Left lung (tissue), 14 donors: ENCODE data around the gene SKA1. TPM values are rescaled to one million over a fixed set of nuclear protein-coding genes. Genes with fewer than 3 reads are reported as not detected.

Experiments used
- ATAC-seq: fragments of 200-7000 bp; cut with Tn5 transposase; one replicate; pipeline ENCODE4 v1.9.1; 2020; ENCODE audit warnings: moderate library complexity
- DNase-seq, 4 donors: peaks; one replicate each; pipeline ENCODE4 v3.0.0-alpha.2; 2013 to 2020
- H3K27ac ChIP-seq, 2 donors: fragments of 200-600 bp; sonication (generic) in 1 of 2; one replicate each; pipeline versions ENCODE4 v1.5.0 to v1.8.0; 2020 to 2021
- H3K27me3 ChIP-seq, 2 donors: fragments of 200-600 bp; sonication (generic) in 1 of 2; one replicate each; pipeline versions ENCODE4 v1.5.0 to v1.8.0; 2020 to 2021
- H3K36me3 ChIP-seq, 2 donors: fragments of 200-600 bp; sonication (generic) in 1 of 2; one replicate each; pipeline versions ENCODE4 v1.5.0 to v1.8.0; 2020 to 2021
- H3K4me1 ChIP-seq, 2 donors: fragments of 200-600 bp; one replicate each; pipeline ENCODE4 v1.8.0; 2021
- H3K4me3 ChIP-seq, 2 donors: fragments of 200-600 bp; sonication (generic) in 1 of 2; one replicate each; pipeline versions ENCODE4 v1.5.0 to v1.8.0; 2020 to 2021; ENCODE audit warnings: mild to moderate bottlenecking in 1 of 2
- H3K9me3 ChIP-seq, 2 donors: fragments of 200-600 bp; sonication (generic) in 1 of 2; one replicate each; pipeline versions ENCODE4 v1.5.0 to v1.8.0; 2020 to 2021
- intact Hi-C, 2 donors: fragments of 100-400 bp; cut with DNase I; formaldehyde crosslinking; loops; one replicate each; pipeline versions ENCODE4 v1.11.2 to v1.14.2; 2022
- long read RNA-seq, 12 donors: library from polyadenylated mRNA in 2 of 12; unstranded in 2 of 12; transcript quantifications; one replicate each; pipeline ENCODE4 v2.0.0 and lab custom pipeline, GENCODE V29; 2019 to 2026
- polyA plus RNA-seq, 6 donors: library from polyadenylated mRNA; unstranded; fragments of 120-200 nt; gene quantifications; one replicate each; pipeline ENCODE4 v1.2.1, GENCODE V29; 2013; ENCODE audit not compliant: insufficient read length in 6 of 6
- total RNA-seq, 2 donors: library from RNA; stranded (reverse); fragmentation: NEBNext Ultra II Directional; extraction: Animal tissue kit (Norgen Biotek cat#: 25700); gene quantifications; one replicate each; pipeline ENCODE4 v1.2.1, GENCODE V29; 2021
- TF ChIP-seq, protein P1 (sequence below), 2 donors: fragments of 200-600 bp; sonication (generic) in 1 of 2; IDR thresholded peaks; one replicate each; pipeline versions ENCODE4 v1.5.0 to v1.8.0; 2021; ENCODE audit warnings: antibody characterized with exemption in 2 of 2
- donor health status: DM: no; HTN: yes; CAD: no.
- donor health status: DM: no; HTN: no; CAD: no.

SKA1 gene, protein sequence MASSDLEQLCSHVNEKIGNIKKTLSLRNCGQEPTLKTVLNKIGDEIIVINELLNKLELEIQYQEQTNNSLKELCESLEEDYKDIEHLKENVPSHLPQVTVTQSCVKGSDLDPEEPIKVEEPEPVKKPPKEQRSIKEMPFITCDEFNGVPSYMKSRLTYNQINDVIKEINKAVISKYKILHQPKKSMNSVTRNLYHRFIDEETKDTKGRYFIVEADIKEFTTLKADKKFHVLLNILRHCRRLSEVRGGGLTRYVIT
- total RNA-seq = 1 to 10 TPM; 2.4 to 3.4 TPM
- polyA plus RNA-seq = 10 to 100 TPM in 1 of 6 donors, 1 to 10 TPM in 5; 5.0 to 12.4 (median 7.1) TPM
- long read RNA-seq, donor 1, partial matches to known transcripts = 9 of 12 reads
- long read RNA-seq, donor 1, other reads (novel, unspliced or antisense) = 0 of 12 reads
- long read RNA-seq, donor 2, partial matches to known transcripts = 0 of 1 reads
- long read RNA-seq, donor 2, other reads (novel, unspliced or antisense) = 0 of 1 reads
- long read RNA-seq, donor 3, partial matches to known transcripts = 0 of 2 reads
- long read RNA-seq, donor 3, other reads (novel, unspliced or antisense) = 0 of 2 reads
- long read RNA-seq, donor 4, partial matches to known transcripts = 1 of 1 reads
- long read RNA-seq, donor 4, other reads (novel, unspliced or antisense) = 0 of 1 reads
- long read RNA-seq, donor 5 = 0 reads
- long read RNA-seq, donor 6, partial matches to known transcripts = 0 of 3 reads
- long read RNA-seq, donor 6, other reads (novel, unspliced or antisense) = 0 of 3 reads
- long read RNA-seq, donor 7, partial matches to known transcripts = 0 of 1 reads
- long read RNA-seq, donor 7, other reads (novel, unspliced or antisense) = 0 of 1 reads
- long read RNA-seq, donor 8, partial matches to known transcripts = 0 of 1 reads
- long read RNA-seq, donor 8, other reads (novel, unspliced or antisense) = 0 of 1 reads
- long read RNA-seq, donor 9 = 0 reads
- long read RNA-seq, donor 10 = 0 reads
- long read RNA-seq, donor 11 = 0 reads
- long read RNA-seq, donor 12 = 0 reads

DNA sequence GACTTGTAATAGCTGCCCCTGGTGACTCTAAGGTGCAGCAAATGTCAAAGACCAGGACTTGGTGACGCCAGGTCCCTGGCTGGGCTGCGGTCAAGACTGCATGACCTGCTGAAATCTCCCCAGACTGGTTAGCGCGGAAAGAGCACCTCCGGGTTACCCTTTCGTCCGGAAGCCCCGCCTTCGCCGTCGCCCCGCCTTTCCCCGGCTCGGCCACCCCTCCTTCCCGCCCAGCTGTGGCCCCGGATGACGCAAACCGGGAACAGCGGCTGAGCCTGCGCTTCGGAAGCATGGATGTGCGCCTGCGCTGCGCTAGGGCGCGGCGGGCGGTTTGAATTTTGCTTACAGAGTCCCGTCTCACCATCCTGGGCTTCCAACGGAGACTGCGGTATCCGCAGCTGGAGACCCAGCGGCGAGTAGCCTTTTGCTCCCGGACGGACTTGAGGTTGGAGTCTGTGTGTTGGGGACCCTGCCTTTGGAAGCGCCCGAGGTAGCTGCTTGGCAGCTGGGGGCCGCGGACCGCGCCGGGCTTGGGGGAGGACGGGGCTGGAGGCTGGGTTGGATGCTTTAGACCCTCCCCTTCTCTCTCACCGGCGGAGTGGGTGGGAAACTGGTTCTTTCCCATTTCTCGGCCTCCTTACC, at the start of gene SKA1:
Gene SKA1 (plus strand): TSS at position 294 of the 639 bp plus-strand sequence. CDS start 785 bp downstream, outside the sequence.
- peak; percentile 92 to 98 (median 96) for DNase-seq
- peak within 1 kb of the TSS; percentile 58 to 73 for H3K27ac ChIP-seq
- no peaks in the 10 kb centered on the region for H3K27me3 ChIP-seq
- TF ChIP-seq, protein P1, sequence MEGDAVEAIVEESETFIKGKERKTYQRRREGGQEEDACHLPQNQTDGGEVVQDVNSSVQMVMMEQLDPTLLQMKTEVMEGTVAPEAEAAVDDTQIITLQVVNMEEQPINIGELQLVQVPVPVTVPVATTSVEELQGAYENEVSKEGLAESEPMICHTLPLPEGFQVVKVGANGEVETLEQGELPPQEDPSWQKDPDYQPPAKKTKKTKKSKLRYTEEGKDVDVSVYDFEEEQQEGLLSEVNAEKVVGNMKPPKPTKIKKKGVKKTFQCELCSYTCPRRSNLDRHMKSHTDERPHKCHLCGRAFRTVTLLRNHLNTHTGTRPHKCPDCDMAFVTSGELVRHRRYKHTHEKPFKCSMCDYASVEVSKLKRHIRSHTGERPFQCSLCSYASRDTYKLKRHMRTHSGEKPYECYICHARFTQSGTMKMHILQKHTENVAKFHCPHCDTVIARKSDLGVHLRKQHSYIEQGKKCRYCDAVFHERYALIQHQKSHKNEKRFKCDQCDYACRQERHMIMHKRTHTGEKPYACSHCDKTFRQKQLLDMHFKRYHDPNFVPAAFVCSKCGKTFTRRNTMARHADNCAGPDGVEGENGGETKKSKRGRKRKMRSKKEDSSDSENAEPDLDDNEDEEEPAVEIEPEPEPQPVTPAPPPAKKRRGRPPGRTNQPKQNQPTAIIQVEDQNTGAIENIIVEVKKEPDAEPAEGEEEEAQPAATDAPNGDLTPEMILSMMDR (IDR thresholded peaks at IDR 0.05) = no peak
- ATAC-seq = peak; percentile 100
- H3K9me3 ChIP-seq = peaks cover 0 to 7% of the 10 kb centered on the region in 2 donors
- H3K36me3 ChIP-seq = no peaks in the 10 kb centered on the region
- intact Hi-C loops = no loop called here
- peak within 1 kb of the TSS; percentile 47 to 48 for H3K4me3 ChIP-seq
- H3K4me1 ChIP-seq = peaks cover 0 to 7% of the 10 kb centered on the region in 2 donors

DNA sequence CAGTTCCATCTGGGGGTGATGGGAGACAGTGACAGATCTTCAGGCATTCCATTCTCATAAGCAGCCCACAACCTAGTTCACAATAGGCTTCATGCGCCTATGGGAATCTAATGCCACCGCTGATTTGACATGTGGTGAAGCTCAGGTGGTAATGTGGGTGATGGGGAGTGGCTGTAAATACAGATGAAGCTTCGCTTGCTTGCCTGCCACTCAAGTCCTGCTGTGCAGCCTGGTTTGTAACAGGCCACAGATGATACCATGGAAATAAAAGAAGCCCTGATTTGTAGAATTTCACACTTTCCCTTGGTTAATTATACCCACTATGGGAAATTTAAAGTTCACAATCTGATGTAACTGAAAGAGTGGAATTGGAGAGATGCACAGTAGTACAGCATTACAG, 46.9 kb upstream of the SKA1 start:
- intact Hi-C loops = no loop called here
- H3K4me3 ChIP-seq = no peak overlapping the region
- ATAC-seq (no peak), DNase-seq (no peak)
- TF ChIP-seq, protein P1 (IDR thresholded peaks at IDR 0.05) = no peak
- H3K27ac ChIP-seq = no peak overlapping the region
- no peaks in the 10 kb centered on the region for H3K36me3 ChIP-seq
- H3K4me1 ChIP-seq = no peaks in the 10 kb centered on the region
- H3K9me3 ChIP-seq = no peaks in the 10 kb centered on the region
- peaks cover 0 to 34% of the 10 kb centered on the region in 2 donors for H3K27me3 ChIP-seq

DNA sequence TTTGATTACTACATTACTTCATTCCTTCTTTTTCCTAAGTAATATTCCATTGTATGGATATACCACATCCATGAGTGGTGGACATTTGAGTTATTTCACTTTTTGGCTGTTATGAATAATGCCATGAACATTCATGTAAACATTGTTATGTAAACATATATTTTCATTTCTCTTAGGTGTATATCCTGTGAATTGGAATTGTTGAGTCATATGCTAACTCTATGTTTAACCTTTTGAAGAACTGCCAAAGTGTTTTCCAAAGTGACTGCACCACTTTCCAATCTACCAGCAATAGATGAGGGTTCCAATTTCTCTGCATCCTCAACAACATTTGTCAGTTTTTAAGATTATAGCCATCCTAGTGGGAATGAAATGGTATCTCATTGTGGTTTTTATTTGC, 44.7 kb upstream of the SKA1 start:
- Histone ChIP-seq H3K36me3 (no peaks in the 10 kb centered on the region), H3K9me3 (no peaks in the 10 kb centered on the region), H3K27ac (no peak overlapping the region), H3K4me1 (no peaks in the 10 kb centered on the region), H3K4me3 (no peak overlapping the region), H3K27me3 (peaks cover 0 to 35% of the 10 kb centered on the region in 2 donors)
- TF ChIP-seq, protein P1 (IDR thresholded peaks at IDR 0.05) = no peak
- DNase-seq (no peak), ATAC-seq (no peak)
- intact Hi-C loops = no loop called here

DNA sequence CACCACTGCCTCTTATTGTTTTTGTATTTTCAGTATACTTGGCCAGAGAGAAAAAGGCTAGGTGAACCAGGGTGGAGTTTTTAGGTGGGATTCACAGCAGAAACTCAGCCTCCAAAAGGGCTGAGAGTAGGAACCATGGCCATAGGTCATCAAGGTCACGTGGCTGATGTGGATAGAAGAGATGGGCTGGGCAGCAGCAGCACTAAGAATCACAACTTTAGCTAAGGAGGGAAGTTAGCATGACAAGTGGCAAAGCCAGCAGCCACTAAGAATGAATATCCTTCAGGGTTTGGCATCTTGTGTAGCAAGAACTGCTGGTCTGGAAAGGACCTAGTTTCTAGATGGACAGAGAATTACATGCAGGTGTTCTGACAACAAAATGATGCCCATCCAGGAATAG, 43.2 kb upstream of the SKA1 start:
- H3K27me3 ChIP-seq = peaks cover 6 to 49% of the 10 kb centered on the region in 2 donors
- no peak overlapping the region for H3K27ac ChIP-seq
- TF ChIP-seq, protein P1 (IDR thresholded peaks at IDR 0.05) = no peak
- H3K4me1 ChIP-seq = no peaks in the 10 kb centered on the region
- intact Hi-C loops = no loop called here
- H3K4me3 ChIP-seq = no peak overlapping the region
- no peaks in the 10 kb centered on the region for H3K36me3 ChIP-seq
- H3K9me3 ChIP-seq = no peaks in the 10 kb centered on the region
- no peak for ATAC-seq
- DNase-seq = no peak
